GM21390 (cell line): ENCODE measurements around the gene C4orf50.
"Not testable (repeated sequence)": the region's sequence is repeated elsewhere in the genome, so short reads cannot be mapped to it uniquely, and the experiment has no call there.

Experiments used
- ATAC-seq: cut with Tn5 transposase; IDR thresholded peaks from one replicate; pipeline ENCODE4 v1.9.1; 2021; ENCODE audit not compliant: unreplicated experiment

Gene C4orf50

GRCh38 chr4:5995901-5996623, 22.2 kb downstream of the C4orf50 start:
- no peak for ATAC-seq

- no peak for ATAC-seq
These were observed 24.1 kb downstream of the C4orf50 start for GRCh38 chr4:5993876-5994811.

DNA sequence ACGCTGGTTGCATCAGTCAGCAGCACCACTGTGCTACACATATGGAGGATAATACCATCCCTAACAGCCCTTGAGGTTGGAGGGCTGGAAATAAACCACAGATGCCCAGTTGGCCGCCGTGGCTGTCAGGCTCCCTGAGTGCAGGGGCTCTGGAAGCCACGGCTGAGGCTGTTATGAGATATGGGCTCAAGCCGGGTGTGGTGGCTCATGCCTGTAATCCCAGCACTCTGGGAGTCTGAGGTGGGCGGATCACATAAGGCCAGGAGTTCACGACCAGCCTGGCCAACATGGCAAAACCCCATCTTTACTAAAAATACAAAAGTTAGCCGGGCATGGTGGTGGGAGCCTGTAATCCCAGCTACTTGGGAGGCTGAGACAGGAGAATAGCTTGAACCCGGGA, 24.9 kb downstream of the C4orf50 start:
- not testable (repeated sequence) for ATAC-seq

GRCh38 chr4:5992828-5993321, 25.4 kb downstream of the C4orf50 start:
- ATAC-seq: no peak

DNA sequence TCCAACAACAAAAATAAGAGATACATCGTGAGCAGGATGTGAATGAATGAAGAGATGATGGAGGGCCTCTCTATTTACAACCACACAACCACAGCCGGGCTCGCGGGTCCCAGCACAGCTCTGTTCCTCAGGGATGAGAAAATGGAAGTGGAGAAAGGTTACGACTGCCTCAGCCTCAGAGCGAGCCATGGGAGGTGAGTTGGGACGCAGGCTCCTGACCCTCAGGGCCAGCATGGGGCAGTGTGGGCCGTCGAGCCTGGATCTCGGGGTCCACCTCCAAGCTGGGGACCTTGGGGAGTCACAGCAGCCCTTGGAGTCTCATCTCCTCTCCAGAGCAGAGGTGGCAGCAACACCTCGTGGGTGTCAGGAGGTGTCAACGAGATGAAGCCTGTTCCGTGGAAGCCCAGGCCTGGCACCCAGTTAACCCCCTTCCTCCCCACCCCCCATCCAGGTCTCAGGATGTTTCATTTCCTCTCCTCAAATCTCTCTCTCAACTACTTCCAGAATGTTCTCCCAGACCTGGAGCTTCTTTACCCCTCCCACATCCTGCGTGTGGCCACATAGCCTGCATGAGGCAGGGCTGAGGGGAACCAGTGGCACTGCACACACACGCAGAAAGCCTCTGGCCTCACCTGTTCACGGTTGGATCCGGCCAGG, 25.9 kb downstream of the C4orf50 start:
- ATAC-seq: no peak

- ATAC-seq: no peak
These were observed 26.8 kb downstream of the C4orf50 start for GRCh38 chr4:5991405-5991804.

DNA sequence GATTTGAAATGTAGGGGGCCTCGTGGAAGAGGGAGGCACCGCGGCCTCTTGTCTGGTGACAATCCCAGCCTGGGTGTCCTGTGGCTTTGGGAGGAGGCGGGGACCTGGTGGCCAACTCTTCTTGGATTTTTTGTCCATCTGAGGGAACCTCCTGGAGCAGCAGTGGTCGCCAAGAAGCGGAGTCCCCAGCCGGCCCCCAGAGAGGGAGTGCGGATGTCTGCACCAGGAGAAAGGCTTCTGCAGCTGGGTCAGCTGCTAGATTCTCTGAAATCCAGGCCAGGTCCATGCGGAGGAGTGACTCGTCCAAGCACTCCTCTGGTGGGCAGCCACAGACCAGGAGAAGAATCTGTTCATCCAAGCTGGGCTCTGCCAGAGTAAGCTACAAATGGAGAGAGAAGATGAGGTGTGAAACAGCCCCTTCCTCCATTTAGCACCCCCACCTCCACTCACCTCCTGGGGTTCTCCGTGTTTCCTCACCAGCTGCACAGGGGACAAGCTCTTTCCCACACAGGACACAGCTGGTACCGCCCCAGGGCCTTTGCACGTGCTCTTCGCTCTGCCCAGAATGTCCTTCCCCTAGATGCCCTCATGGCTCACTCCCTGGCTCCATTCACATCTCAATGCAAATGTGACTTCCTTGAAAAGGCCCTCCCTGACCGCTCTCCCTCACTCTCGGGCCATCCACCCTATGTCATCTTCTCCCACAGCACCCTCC, 27.6 kb downstream of the C4orf50 start:
- ATAC-seq: no peak

GRCh38 chr4:5989236-5990225, 28.7 kb downstream of the C4orf50 start:
- no peak for ATAC-seq

DNA sequence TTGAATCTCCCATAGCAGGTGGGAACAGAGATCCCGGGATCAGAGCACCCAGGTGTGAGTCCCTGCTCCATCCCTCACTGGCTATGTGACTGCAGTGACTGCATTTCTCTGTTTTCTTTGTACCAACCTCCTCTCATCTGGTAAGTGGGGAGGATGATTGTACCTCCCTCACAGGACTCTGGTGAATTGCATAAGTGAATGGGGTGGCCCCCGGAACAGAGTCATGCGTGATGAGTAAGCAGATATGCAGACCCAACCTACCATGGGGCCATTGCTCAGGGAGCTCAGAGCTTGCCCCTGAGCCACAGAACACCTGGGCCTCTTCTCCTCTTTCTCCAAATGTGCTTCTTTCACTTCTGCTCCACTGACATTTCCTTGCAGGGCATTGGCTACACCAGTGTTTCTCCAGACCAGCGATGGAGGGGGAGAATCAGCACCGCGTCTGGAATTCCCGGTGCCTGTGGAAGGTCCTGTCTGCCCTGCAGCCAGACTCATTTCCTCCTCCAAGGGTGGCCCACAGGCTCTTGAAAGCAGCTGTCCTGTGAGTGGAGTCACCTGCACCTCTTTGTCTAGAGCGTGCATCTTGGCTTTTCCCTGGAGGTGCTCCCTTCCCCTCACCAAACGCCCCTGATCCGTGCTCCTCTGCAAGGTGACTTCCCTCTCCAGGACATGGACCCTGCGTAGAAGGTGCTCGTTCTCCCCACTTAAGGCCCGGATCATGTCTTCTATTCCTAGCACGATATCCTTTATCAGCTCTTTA, 30.0 kb downstream of the C4orf50 start:
- no peak for ATAC-seq

GRCh38 chr4:5984843-5985242, 33.4 kb downstream of the C4orf50 start:
- no peak for ATAC-seq

DNA sequence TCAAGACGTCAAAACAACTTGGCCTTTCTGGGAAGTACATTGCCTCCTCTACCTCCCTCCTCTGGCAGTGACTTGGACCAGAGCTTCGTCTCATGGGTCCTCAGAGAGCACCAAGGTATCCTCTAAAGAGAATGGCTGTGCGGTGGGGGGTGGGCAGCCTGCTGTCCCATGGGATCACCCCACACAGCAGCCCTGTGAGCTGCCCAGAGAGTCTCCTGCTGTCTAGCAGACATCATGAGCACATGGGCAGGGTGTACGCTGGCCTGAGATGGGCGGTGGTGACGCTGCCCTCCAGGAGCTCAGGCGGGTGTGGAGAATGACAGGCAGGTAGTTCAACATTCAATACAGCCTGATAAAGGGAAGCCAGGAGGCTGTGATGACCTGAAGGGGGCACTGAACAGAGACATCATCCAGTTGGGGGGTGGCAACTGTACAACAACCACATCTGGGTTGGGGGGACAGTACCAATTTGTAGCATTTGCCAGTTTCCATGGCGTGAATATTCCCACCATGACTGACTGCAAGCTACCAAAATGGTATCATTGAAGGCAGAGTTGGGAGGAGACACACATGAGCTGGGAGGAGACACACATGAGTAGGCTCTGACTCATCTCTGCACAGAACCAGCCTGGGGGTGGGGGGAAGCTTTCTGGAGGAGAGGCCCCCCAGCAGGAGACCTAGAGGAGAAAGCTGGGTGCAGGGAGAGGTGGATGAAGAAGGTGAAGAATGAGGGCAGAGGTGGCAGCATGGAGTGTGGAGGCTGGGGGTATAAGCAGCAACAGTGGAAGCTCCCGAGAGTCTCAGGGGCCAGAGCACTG, 35.9 kb downstream of the C4orf50 start:
- no peak for ATAC-seq

GRCh38 chr4:5980436-5981155, 37.6 kb downstream of the C4orf50 start:
- ATAC-seq: no peak

GRCh38 chr4:5979981-5980380, 38.2 kb downstream of the C4orf50 start:
- no peak for ATAC-seq

GRCh38 chr4:5976921-5977320, 41.3 kb downstream of the C4orf50 start:
- no peak for ATAC-seq

DNA sequence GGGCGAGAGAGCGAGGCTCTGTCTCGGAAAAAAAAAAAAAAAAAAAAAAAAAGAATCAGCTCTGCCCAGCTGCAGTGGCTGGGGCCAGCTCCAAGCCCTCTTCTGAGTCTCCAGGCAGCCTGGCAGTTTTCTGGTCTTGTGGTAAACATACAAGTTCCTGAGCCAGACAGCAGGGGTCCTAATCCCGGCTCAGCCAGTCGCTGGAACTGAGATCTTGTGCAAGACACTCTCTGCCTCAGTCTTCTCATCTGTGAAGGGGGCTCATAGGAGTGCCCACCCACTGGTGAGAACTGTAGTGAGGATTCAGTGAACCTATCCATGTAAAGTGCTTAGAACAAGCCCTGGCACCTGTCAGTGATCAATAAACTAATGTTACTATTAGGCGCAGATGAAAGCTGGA, 41.8 kb downstream of the C4orf50 start:
- no peak for ATAC-seq

GRCh38 chr4:5974321-5974720, 43.9 kb downstream of the C4orf50 start:
- ATAC-seq: no peak

- no peak for ATAC-seq
These were observed 44.6 kb downstream of the C4orf50 start for GRCh38 chr4:5973486-5974220.
